ENCODE results near the gene FAM227B.

DNA sequence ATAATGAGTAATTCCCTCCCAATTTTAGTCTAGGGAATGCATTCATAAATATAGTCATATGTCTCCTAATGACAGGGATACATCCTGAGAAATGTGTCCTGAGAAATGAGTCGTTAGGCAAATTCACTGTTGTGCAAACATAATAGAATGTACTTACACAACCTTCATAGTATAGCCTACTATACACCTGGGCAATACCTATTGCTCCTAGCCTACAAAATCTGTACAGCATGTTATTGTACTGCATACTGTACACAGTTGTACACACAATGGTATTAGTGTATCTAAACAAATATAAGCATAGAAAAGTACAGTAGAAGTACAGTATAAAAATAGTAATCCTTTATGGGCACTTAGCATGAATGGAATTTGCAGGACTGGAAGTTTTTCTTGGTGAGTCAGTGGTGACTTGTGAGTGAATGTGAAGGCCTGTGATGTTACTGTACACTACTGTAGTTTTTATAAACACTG, 6.8 kb upstream of the FAM227B start:
- TF ChIP-seq, protein P1, sequence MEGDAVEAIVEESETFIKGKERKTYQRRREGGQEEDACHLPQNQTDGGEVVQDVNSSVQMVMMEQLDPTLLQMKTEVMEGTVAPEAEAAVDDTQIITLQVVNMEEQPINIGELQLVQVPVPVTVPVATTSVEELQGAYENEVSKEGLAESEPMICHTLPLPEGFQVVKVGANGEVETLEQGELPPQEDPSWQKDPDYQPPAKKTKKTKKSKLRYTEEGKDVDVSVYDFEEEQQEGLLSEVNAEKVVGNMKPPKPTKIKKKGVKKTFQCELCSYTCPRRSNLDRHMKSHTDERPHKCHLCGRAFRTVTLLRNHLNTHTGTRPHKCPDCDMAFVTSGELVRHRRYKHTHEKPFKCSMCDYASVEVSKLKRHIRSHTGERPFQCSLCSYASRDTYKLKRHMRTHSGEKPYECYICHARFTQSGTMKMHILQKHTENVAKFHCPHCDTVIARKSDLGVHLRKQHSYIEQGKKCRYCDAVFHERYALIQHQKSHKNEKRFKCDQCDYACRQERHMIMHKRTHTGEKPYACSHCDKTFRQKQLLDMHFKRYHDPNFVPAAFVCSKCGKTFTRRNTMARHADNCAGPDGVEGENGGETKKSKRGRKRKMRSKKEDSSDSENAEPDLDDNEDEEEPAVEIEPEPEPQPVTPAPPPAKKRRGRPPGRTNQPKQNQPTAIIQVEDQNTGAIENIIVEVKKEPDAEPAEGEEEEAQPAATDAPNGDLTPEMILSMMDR (optimal IDR thresholded peaks at IDR 0.05 in 1 of 3, IDR thresholded peaks at IDR 0.05 in 1 of 3, conservative IDR thresholded peaks at IDR 0.05 in 1 of 3; ENCODE audit: extremely low read depth in 1 of 3, insufficient read depth in 2 of 3, low read length in 3 of 3): no peak
- no peak for TF ChIP-seq EZH2 (IDR thresholded peaks at IDR 0.05; ENCODE audit: low read length)
